ENCODE measurements around the gene NSDHL. TPM values are rescaled to one million over a fixed set of nuclear protein-coding genes. Genes with fewer than 3 reads are reported as not detected.

Gene NSDHL
- total RNA-seq, 1 experiment from 2014 or later = 31.6 TPM

- WGBS (ENCODE audit: extremely low coverage, insufficient read length, low lambda C conversion rate) = no CpG with 5 or more reads among the region's 7 CpGs
- no peak overlapping the region for H4K91ac ChIP-seq (ENCODE audit: insufficient read length, low read depth, low read length)
- no peak overlapping the region; a peak in 1 of 7 replicates for H3K27ac Mint-ChIP-seq
These were observed 81.8 kb downstream of the NSDHL start for GRCh38 chrX:152912641-152913040.

More at GRCh38 chrX:152912641-152913040, 81.8 kb downstream of the NSDHL start:
- H3K27ac ChIP-seq (ENCODE audit: insufficient read length, low read depth, low read length) = no peak overlapping the region
- no peak overlapping the region for H2BK15ac ChIP-seq (ENCODE audit: low read depth, low read length)
- no peaks in the 10 kb centered on the region for H3K27me3 ChIP-seq (ENCODE audit: insufficient read depth, low read length)
- no peak overlapping the region for H4K5ac ChIP-seq (ENCODE audit: insufficient read length, low read depth, low read length)
- Mint-ChIP-seq H3K27me3 (ENCODE audit: low read depth) (no peaks in the 10 kb centered on the region), H3K4me3 (no peak overlapping the region), H3K36me3 (ENCODE audit: insufficient read depth in 1 of 3, low read depth in 3 of 3) (peaks cover 0 to 6% (median 2%) of the 10 kb centered on the region in 3 experiments; a peak in 5 of 7 replicates), H3K9me3 (peaks cover 72 to 79% of the 10 kb centered on the region in 2 experiments), H3K4me1 (peaks cover 6 to 16% of the 10 kb centered on the region in 2 experiments; a peak in 3 of 4 replicates)
- no peak overlapping the region for H2BK120ac ChIP-seq (ENCODE audit: low read depth, low read length, poor library complexity, severe bottlenecking)
- H3K9ac ChIP-seq (ENCODE audit: extremely low read depth, insufficient read length, low read length) = no peak overlapping the region
- no peak overlapping the region for H2BK5ac ChIP-seq (ENCODE audit: insufficient read length, low read length)
- no peak overlapping the region for H3K4ac ChIP-seq (ENCODE audit: low read depth, low read length)
- no peak overlapping the region for H2BK12ac ChIP-seq (ENCODE audit: insufficient read length, low read depth, low read length)
- no peak overlapping the region for H3K23ac ChIP-seq (ENCODE audit: insufficient read length, low read depth, low read length)
- no peak for DNase-seq
- H2AK5ac ChIP-seq (ENCODE audit: insufficient read length, low read length) = no peak overlapping the region
- no peaks in the 10 kb centered on the region for H3K79me2 ChIP-seq (ENCODE audit: insufficient read depth, low read length)
- TF ChIP-seq CTCF (conservative IDR thresholded peaks at IDR 0.05) = no peak
- peaks cover 29% of the 10 kb centered on the region for H3K9me3 ChIP-seq (ENCODE audit: control insufficient read depth, low read depth, low read length)
- H3K14ac ChIP-seq (ENCODE audit: insufficient read depth, low read length) = no peak overlapping the region
- H4K8ac ChIP-seq (replicated peaks; ENCODE audit: insufficient read length, low read depth, low read length) = no peak overlapping the region
- no peak overlapping the region for H3K56ac ChIP-seq (ENCODE audit: insufficient read length, low read depth, low read length)
- no peaks in the 10 kb centered on the region for H3K79me1 ChIP-seq (ENCODE audit: insufficient read depth, low read depth, low read length, poor library complexity, severe bottlenecking)
- H2BK20ac ChIP-seq (ENCODE audit: low read depth, low read length, poor library complexity, severe bottlenecking) = no peak overlapping the region
- no peak overlapping the region for H3K4me2 ChIP-seq (ENCODE audit: insufficient read depth, insufficient read length, low read length)
- H2AFZ ChIP-seq (ENCODE audit: low read length) = no peak overlapping the region
- no peak overlapping the region for H3K18ac ChIP-seq (ENCODE audit: insufficient read length, low read depth, low read length)
- H3T11ph ChIP-seq (ENCODE audit: low read length) = no peak overlapping the region
- no peaks in the 10 kb centered on the region for H3K4me1 ChIP-seq (ENCODE audit: insufficient read depth, low read length)
- H3K23me2 ChIP-seq (ENCODE audit: insufficient read length, low read depth, low read length, poor library complexity, severe bottlenecking) = no peaks in the 10 kb centered on the region
- no peaks in the 10 kb centered on the region for H4K20me1 ChIP-seq (ENCODE audit: control insufficient read depth, insufficient read depth, insufficient read length)

All from H9 (cell line).